Measurements from ENCODE around the gene DEFB131A. TPM values are rescaled to one million over a fixed set of nuclear protein-coding genes. Genes with fewer than 3 reads are reported as not detected.
"Not testable (repeated sequence)": the region's sequence is repeated elsewhere in the genome, so short reads cannot be mapped to it uniquely, and the experiment has no call there.

DEFB131A gene
- total RNA-seq, 2 experiments from 2014 or later = not detected

GRCh38 chr4:9499974-9500487 lies 55.8 kb downstream of the DEFB131A start:
- H3K27ac Mint-ChIP-seq, H3K27me3 Mint-ChIP-seq: not testable (repeated sequence)
- CTCF ChIA-PET = interaction anchor here (0.7 kb wide), 1 partner anchor 365 kb away, joined by 3 read pairs; no protein-coding TSS in a partner anchor

More at GRCh38 chr4:9499974-9500487, 55.8 kb downstream of the DEFB131A start:
- H3K4me3 Mint-ChIP-seq; POLR2A ChIA-PET; DNase-seq; H3K36me3 Mint-ChIP-seq (ENCODE audit: low read depth); H3K9me3 Mint-ChIP-seq; H3K4me1 Mint-ChIP-seq: not testable (repeated sequence)

Other genes with a start within 250 kb of the DEFB131A start
- gene USP17L10, start 233.8 kb upstream of the DEFB131A start, total RNA-seq = not detected
- not detected for gene USP17L11, start 229.0 kb upstream of the DEFB131A start, total RNA-seq
- not detected for gene USP17L12, start 224.3 kb upstream of the DEFB131A start, total RNA-seq
- not detected for gene USP17L13, start 219.5 kb upstream of the DEFB131A start, total RNA-seq
- not detected for gene USP17L15, start 210.0 kb upstream of the DEFB131A start, total RNA-seq
- gene USP17L17, start 200.5 kb upstream of the DEFB131A start, total RNA-seq = not detected
- gene USP17L18, start 195.8 kb upstream of the DEFB131A start, total RNA-seq = not detected
- not detected for gene USP17L19, start 191.0 kb upstream of the DEFB131A start, total RNA-seq
- not detected for gene USP17L20, start 186.3 kb upstream of the DEFB131A start, total RNA-seq
- gene USP17L21, start 181.5 kb upstream of the DEFB131A start, total RNA-seq = not detected
- gene USP17L22, start 176.8 kb upstream of the DEFB131A start, total RNA-seq = not detected
- not detected for gene USP17L24, start 119.2 kb upstream of the DEFB131A start, total RNA-seq
- gene USP17L25, start 114.5 kb upstream of the DEFB131A start, total RNA-seq = not detected
- gene USP17L26, start 109.8 kb upstream of the DEFB131A start, total RNA-seq = not detected
- not detected for gene USP17L5, start 105.0 kb upstream of the DEFB131A start, total RNA-seq
- gene USP17L27, start 100.3 kb upstream of the DEFB131A start, total RNA-seq = not detected
- not detected for gene USP17L28, start 95.5 kb upstream of the DEFB131A start, total RNA-seq
- not detected for gene USP17L29, start 90.8 kb upstream of the DEFB131A start, total RNA-seq
- gene USP17L30, start 81.3 kb upstream of the DEFB131A start, total RNA-seq = not detected